ENCODE results near the gene ZNF628.

- TF ChIP-seq CTCF (IDR thresholded peaks at IDR 0.05) (no peak), EZH2 (IDR thresholded peaks at IDR 0.05; ENCODE audit: borderline replicate concordance, insufficient read depth, low read depth, low read length, poor library complexity, severe bottlenecking) (no peak)
These were observed 11.7 kb downstream of the ZNF628 start, which contains the start of gene SSC5D for GRCh38 chr19:55487924-55488687.
